DMS 273 (cell line): ENCODE data around the gene CCDC180.
"Not testable (repeated sequence)": the region's sequence is repeated elsewhere in the genome, so short reads cannot be mapped to it uniquely, and the experiment has no call there.

ENCODE experiments used
- DNase-seq: peaks from one replicate; lab custom pipeline; 2025; ENCODE audit not compliant: unreplicated experiment; lab: John Stamatoyannopoulos, UW

Gene CCDC180

DNA sequence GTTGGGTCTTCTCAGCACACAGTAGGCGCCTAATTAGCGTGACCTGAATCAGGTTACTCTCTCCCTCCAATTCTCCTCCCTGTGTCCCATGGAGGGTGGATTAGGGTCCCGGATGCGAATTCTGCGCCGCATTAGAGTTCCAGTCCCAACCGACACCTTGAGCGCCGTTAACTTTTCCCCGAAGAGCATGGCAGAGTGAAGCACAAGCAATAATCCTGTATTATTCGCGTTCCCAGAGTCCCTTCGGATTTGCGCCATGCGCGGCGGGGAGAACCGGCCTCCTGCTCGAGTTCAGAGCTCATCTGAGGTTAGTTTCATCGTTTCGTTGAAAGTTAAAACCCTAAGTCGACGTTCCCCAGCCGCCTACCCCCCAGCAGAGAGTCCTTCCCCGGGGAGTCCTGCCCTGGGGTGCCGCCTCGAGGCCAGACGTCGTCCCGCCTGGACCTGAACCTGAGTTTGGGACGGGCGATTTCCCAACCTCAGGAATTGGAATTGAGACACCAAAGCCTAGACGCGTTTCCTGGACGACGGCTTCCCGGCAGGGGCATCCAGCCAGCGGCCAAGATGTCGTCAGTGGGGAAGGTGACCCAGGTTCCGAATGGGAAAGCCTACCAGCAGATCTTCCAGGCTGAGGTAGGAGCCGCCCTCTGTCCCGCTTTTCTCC, at the start of gene CCDC180:
CCDC180 (plus strand) TSS at position 160 of the 664 bp plus-strand sequence; CDS start at position 565, 405 bp downstream.
- no peak for DNase-seq

DNA sequence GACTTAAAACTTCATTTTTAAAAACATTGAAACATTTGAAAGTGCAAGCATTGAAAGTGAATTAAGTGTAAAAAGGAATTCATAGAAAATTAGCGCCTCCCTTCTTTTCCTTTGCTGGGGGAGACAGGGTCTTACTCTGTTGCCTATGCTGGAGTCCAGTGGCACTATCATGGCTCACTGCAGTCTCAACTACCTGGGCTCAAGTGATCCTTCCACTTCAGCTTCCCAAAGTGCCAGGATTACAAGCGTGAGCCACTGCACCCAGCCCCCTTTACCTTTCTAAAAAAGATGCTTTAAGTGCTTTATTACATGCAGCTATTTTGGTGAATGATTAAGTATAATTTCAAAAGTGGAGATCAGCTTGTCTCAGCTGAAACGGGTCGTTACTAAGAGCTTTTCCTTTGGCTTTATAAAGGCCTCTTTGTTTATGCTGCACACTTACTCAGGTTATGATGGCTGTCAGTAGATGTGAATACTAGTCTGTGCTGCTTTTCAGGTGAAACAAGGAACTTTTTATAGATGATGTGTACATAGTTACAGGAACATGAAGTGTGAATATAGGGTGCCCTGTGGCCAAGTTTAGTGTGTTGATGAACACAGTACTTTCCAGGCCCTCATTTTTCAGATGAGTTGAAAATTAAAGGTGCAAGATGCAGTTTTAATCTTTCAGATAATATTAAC, 47.5 kb upstream of the CCDC180 start:
- DNase-seq: not testable (repeated sequence)

DNA sequence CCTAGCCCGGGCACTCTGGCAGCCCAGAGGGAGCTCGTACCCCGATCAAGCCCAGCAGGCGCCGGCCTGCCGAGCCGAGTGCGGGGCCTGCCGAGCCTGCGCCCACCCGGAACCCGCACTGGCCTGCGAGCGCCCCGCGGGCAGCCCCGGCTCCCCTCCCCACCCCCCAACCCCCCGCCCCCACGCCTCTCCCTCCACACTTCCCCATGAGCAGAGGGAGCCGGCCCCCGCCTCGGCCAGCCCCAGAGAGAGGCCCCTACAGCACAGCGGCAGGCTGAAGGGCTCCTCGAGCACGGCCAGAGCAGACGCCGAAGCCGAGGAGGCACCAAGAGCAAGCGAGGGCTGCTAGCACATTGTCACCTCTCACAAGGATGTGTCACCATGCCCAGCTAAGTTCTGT, 36.2 kb upstream of the CCDC180 start:
- no peak for DNase-seq

DNA sequence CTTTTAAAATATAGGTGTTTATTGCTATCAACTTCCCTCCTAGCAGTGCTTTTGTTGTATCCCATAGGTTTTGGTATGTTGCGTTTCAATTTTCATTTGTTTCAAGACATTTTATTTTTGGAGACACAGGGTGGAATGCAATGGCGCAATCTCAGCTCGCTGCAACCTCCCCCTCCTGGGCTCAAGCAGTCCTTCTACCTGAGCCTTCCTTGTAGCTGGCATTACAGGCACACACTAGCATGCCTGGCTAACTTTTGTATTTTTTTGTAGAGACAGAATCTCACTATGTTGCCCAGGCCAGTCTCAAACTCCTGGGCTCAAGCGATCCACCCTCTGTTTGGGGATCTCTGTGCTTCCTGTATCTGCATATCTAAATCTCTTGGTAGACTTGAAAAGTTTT, 35.4 kb upstream of the CCDC180 start:
- DNase-seq: no peak

DNA sequence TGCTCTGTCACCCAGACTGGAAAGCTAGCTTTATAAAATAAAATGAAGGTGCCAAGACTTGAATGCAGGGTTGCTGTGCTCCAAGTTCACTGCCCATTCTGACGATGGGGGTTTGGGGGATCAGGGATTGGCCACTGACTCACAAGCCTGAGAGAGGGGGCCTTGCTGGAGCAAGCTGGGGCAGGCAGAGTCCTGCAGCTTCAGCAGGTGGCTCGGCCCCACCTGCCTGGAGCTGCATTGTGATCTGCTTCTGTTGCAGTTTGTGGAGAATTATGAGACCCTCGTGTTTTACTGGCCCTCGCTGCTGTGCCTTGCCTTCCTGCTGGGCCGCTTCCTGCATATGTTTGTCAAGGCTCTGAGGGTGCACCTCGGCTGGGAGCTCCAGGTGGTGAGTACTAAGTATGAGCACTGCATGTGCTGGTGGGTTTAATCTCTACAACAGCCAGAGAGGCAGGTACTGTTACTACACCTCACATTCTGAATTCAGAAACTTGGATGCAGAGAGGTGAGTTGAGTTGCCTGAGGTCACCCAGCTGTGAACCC, 31.1 kb upstream of the CCDC180 start:
- no peak for DNase-seq

DNA sequence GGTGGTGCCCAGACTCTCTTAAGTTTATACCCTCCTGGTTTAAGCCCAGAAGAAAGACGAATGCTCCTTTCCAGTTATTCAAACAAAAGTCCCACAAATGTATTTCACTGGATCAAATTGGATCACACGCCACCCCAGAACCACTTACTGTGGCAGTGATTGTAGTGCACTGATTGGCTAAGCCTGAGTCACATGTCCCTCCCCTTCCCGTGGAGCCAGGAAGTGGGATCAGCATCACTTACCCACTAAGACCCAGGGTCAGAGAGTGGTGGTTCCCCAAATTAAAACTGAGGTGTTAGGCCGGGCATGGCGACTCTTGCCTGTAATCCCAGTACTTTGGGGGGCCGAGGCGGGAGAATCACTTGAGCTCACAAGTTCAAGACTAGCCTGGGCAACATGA, 29.5 kb upstream of the CCDC180 start:
- DNase-seq: no peak

DNA sequence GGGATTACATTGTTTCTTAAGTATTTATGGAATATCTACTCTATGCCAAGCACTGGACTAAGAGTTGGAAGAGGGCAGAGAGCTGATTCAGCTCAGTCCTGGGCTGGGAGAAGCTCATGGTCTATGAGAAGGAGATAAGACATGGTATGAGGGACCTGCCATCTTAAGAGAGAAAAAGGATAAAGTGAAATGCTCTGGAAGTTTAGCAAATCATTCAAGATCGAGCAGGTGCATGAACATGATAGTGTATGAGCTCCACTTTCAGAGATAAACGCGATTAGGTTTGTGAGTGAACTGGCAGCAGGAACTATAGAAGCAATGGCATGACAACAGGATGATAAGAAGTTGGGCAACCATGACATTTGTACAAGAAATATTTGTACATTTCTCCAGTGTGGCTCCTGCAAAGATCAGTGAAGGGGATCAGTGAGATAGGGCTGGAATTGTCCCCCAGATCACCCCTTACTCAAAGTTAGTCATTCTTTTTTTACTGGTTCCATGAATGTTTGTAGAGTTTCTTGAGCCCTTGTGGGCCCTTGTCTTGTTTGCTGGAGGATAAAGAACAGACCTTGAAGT, 26.6 kb upstream of the CCDC180 start:
- DNase-seq: no peak

DNA sequence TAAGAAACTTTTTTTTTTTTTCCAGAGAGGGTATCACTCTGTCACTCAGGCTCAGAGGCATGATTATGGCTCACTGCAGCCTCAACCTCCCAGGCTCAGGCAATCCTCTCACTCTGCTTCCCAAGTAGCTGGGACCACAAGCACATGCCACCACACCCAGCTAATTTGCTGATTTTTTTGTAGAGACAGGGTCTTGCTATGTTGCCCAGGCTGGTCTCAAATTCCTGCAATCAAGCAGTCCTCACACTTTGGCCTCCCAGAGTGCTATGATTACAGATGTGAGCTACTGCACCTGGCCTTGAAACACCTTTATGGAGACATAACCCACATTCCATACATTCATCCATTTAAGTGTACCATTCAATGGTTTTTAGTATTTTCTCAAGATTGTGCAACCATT, 23.7 kb upstream of the CCDC180 start:
- no peak for DNase-seq

DNA sequence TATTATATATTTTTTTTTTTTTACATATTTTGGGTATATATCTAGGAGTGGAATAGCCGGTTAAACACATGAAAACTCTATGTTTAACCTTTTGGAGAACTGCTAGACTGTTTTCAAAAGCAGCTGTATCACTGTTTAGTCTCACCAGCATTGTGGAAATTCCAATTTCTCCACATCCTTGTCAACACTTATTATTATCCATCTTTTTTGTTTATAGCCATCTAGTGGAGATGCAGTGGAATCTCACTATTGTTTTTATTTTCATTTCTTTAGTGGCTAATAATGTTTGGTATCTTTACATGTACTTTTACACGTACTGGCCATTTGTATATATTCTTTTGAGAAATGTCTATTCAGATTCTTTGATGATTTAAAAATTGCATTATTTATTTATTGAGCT, 22.7 kb upstream of the CCDC180 start:
- no peak for DNase-seq

DNA sequence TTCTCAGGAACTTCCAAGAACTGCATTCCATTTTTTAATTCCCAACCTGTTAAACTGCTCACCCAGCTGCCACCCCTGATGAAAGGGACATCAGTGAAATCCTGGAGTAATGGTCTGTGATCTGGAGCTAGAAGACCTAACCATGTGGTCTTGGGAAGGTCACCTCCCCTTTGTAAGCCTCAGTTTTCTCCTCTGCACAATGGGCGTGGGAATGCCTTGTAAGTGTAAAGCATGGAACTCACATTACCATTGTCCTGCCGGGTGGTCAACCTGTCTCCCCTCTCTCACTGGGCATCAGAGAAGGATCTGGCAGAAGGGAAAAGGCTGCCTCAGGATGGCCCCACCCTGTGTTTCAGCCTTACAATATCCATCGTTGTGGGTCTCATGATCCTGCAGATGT, 15.3 kb upstream of the CCDC180 start:
- no peak for DNase-seq

DNA sequence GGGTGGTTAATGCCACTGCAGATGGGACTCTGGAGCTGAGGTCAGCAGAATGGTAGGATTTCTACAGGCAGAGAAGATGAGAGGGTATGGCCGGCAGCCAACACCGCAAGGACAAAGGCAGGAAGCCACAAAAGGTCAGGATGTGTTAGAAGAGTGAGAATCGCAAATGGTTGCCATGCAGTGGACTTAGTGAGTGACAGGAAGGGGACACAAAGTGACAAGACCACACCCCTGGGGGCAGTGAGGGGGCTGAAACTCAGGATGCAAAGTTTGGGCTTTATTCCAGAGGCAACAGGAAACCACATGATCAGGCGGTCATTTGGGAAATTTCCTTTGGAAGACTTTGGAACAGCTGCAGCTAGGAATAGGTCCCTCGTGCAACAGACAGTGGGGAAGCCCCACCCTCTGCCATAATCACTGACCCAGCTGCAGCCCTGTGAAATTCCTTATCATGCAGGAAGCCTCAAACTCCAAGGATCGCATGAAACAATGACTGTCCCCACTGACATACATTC, 14.2 kb upstream of the CCDC180 start:
- peak; percentile 29 for DNase-seq

DNA sequence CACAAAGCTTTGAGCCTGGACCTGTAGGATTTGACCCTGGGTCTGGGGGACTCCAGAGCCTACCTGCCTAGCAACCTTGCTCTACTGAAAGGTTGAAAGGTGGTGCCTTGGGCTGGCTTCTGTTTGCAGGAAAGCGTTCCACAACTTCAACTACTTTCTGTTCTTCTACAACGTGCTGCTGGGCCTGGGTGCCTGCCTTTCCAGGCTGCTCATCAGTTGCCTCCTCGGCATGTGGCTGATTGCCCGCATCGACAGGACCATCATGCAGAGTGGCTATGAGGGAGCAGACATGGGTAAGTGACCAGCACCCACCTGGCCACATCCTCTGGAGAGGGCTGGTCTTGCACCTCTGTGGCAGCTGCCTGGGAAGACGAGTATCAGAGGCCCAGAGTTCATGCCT, 13.6 kb upstream of the CCDC180 start:
- no peak for DNase-seq

DNA sequence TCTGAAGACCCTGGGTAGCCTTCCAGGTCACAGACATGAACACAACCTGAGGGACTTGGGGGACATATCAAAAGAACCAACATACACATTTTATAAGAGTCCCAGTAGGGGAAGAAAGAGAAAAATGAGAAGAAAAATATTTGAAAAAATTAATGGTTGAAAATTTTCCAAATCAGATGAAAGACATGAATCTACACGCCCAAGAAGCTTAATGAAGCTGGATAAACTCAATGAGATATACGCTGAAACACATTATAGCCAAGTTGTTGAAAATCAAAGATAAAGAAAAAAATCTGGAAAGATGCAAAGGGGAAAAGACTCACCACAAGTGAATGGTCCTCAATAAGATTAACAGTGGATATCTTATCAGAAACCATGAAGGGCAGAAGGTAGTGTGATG, 9.6 kb upstream of the CCDC180 start:
- no peak for DNase-seq

DNA sequence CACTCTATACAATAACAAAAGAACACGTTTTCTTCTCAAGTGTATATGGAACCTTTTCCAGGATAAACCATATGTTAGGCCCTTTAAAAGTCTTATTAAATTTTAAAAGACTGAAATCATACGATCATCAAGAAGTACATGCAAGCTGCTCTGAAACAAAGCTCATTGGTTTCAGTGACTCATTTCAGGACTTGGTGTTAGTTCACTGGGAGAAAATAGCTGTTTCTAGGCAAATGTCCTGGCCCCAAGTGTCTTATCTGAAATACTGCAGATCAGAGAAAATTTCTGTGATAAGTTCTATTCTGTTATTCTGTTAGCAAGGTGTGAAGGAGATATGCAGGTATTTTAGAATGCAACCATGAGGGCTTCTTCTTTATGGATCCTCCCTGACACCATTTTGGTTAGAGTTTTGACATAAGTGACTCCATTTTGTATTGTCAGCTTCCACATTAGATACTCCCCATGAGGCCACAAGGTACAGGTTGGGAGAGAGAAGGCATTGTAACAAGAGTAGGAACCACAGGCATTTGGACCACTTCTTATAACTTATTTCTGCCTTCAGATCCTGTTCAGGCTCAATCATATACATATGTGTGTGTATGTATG, 7.5 kb upstream of the CCDC180 start:
- DNase-seq: no peak

DNA sequence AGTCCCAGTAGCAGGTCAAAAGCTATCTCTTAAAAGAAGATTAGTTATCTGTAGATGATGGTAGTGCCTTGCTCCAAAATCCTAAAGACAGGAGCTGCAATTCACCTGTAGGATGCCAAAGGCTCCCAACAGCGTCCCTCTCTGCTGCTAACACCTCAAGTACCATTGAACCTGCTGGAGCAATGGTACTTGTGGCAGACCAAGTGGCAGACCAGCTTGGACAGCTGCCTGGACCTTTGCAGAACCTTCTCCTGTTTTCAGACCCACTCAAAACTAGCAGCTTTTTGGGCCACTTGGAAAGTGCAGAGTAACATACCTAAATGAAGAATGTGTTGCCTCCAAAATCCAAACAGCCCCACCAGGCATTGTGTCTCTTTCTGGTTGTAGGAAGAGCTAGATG, 6.9 kb upstream of the CCDC180 start:
- no peak for DNase-seq

DNA sequence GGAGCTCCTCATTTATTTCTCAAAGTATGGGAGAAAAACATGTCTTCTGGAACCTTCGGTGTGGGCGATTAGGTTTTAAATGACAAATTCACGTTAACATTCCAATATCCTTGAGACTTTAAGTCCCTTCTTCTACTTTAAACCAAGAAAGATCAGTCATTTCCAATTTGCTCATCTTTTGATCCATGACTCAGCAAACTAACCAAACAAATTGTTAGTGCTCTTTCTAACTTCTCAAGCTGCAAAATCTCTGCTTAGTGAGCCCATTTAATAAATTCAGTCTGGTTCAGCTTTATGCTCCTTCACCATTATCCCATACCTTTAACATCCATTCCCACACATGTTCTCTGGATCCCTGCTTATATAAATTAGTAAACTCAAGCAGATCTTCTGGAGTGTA, 5.5 kb upstream of the CCDC180 start:
- no peak for DNase-seq

DNA sequence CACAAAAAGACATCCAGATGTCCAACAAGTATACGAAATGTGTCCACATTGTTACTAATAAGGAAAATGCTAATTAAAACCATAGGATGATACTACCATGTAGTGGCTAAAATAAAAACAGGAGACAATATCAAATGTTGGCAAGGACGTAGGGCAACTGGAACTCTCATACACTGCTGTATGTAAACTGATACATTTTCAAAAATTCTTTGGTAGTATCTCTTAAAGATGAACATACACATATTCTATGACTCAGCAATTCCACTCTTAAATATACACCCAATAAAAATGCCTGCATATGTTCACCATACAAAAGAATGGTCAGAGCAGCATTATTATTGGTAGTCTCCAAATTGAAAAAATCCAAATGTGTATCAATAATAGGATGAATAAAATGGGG, 2.9 kb upstream of the CCDC180 start:
- no peak for DNase-seq

DNA sequence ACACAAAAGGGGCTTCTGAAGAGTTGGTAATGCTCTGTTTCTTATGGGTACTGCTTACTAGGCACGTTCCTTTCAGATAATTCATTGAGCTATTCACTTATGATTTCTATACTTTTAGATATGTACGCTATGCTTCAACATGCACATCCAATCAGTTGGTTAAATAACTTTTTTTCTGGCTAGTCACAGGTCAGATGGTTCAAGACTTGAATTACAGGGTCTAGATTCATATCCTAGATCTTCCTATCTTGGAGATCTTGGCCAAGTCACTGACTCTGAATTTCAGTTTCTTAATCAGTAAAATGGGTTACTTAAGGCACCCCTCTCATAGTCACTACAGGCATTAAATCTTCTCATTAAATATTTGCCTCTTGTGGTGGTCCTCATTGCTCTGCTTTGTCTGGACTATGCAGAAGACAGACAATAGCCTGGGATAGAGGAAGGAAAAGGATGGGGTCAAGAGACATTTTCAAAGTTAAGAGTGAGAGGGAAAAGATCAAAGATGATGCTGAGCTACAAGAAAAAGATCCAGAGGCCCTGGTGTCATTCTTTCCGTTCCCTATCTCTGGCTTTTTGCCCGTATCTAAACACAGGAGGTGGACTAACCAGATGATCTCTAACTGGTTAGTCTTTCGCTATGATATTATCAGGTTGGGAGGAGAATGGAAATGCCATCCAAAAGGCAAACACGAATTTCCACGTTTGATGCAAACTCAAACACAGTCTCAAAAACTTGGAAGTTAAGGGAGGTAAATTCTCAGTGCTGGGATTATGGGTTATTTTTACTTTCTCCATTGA, 1.8 kb upstream of the CCDC180 start:
- DNase-seq: no peak

DNA sequence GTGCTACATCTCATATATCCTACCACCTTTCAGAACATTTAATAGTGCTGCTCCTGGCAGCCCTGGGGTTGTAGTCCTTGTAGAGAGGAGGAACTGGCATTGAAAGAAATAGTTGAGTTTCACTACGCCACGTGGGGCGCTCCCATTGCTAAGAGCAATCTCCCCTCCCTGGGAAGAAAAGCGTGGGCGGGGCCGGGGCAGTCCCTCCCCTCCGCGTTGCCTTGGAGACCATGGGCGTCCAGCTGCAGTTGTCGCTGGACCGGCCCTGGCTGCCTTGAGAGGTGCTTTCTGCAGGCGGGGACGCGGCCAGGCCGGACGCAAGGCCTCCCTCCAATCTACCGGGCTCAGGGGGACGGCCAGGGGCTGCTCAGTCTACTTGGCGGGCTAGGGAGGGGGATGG, 368 bp upstream of the CCDC180 start:
- DNase-seq: no peak

DNA sequence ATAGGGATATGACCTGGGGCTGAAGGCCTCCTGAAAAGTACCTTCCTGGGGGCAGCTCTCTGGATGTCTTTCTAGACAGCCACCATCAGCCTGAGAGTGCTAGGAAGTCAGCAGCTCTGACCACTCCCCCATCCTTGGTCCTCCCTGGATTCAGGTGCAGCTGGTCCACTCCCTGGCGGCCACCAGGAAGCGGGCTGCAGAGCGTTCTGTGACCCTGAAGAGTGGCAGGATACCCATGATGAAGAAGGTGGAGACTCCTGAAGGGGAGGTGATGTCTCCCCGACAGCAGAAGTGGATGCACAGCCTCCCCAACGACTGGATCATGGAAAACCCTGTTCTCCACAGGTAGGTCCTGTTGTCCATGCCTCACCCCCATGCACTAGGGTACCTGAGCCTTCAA, 1.8 kb downstream of the CCDC180 start:
- DNase-seq: no peak

DNA sequence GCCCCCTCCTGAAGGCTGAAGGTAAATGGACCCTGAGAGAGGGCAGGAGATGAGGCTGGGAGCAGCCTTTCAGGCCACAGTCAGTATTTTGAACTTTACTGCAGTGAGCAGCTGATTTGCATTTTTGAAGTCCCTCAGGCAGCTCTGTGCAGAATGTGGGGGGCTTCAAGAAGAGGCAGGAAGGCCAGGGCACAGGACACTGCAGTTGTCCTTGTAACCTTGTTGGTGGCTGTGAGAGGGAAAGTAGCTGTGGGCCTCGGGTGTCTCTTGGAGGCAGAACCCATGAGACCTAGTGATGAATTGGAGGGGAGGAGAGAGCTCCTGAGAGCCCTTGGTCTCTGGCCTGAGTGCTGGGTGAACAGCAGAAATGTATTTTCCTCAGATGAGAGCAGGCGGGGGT, 2.6 kb downstream of the CCDC180 start:
- no peak for DNase-seq
